ENCODE results near the gene TMEM109.

- TF ChIP-seq RAD21 (IDR thresholded peaks at IDR 0.05 in 1 of 2, conservative IDR thresholded peaks at IDR 0.05 in 1 of 2; ENCODE audit: low read depth in 2 of 2, low read length in 2 of 2) (no peak), EZH2 (IDR thresholded peaks at IDR 0.05; ENCODE audit: low read depth, low read length, severe bottlenecking) (no peak), CTCF (IDR thresholded peaks at IDR 0.05; ENCODE audit: control extremely low read depth in 1 of 3, insufficient read depth in 1 of 3, low read depth in 1 of 3, low read length in 3 of 3) (no peak), SRF (IDR thresholded peaks at IDR 0.05; ENCODE audit: low read depth, low read length) (no peak), SP1 (IDR thresholded peaks at IDR 0.05; ENCODE audit: low read depth, low read length) (no peak), ATF2 (IDR thresholded peaks at IDR 0.05; ENCODE audit: low read length) (no peak), TAF1 (IDR thresholded peaks at IDR 0.05; ENCODE audit: low read depth, low read length) (0 out of 2 replicates have a peak, but pooled peaks have one; percentile 9), ZNF274 (IDR thresholded peaks at IDR 0.05; ENCODE audit: borderline replicate concordance, extremely low read depth, low read length) (no peak)
These were observed 37.1 kb downstream of the TMEM109 start for GRCh38 chr11:60950933-60951605.
